ENCODE data around the gene MAP4K2. TPM values are rescaled to one million over a fixed set of nuclear protein-coding genes. Genes with fewer than 3 reads are reported as not detected.

MAP4K2 gene
- total and polyA plus RNA-seq, 9 of the 15 experiments (the other 6 are each of a cell fraction or from before 2014, with no cell fraction given), result 0.13 to 14.5 (median 7.3) TPM

GRCh38 chr11:64814712-64815187 lies 11.7 kb upstream of the MAP4K2 start (continued):
- TF ChIP-seq MLLT1 (IDR thresholded peaks at IDR 0.05), result no peak
- no peak for TF ChIP-seq ZNF75A (CRISPR knock-in tag; IDR thresholded peaks at IDR 0.05)
- TF ChIP-seq EP300 (IDR thresholded peaks at IDR 0.05; ENCODE audit: low read length), result no peak
- TF ChIP-seq MEIS2 (IDR thresholded peaks at IDR 0.05; ENCODE audit: partially characterized antibody), result peak; percentile 80
- TF ChIP-seq ATF3 (IDR thresholded peaks at IDR 0.05), result peak; percentile 71
- no peak for TF ChIP-seq ATF3 (CRISPR knock-in tag; conservative IDR thresholded peaks at IDR 0.05)
- peak; percentile 75; the same call in 1 of the 2 replicates for TF ChIP-seq JUND (IDR thresholded peaks at IDR 0.05; ENCODE audit: borderline replicate concordance, low read depth, low read length)
- peak; percentile 49; the same call in 1 of the 3 replicates for TF ChIP-seq JUND (tag; IDR thresholded peaks at IDR 0.05; ENCODE audit: borderline replicate concordance, low read depth, low read length)
- peak; percentile 52 for TF ChIP-seq DPF2 (IDR thresholded peaks at IDR 0.05)
- no peak for TF ChIP-seq TCF7L2 (IDR thresholded peaks at IDR 0.05; ENCODE audit: low read depth, low read length)
- TF ChIP-seq RCOR1 (IDR thresholded peaks at IDR 0.05; ENCODE audit: borderline replicate concordance in 1 of 2, low read depth in 2 of 2, low read length in 2 of 2), result peak in 1 of 2 experiments; percentile 78; a peak in 2 of 4 replicates
- TF ChIP-seq KLF6 (CRISPR knock-in tag; IDR thresholded peaks at IDR 0.05; ENCODE audit: borderline replicate concordance), result no peak
- TF ChIP-seq KDM1A (IDR thresholded peaks at IDR 0.05), result peak; percentile 86 to 87
- no peak for TF ChIP-seq NFE2L1 (tag; IDR thresholded peaks at IDR 0.05; ENCODE audit: borderline replicate concordance, low read depth)
- TF ChIP-seq ESRRB (CRISPR knock-in tag; IDR thresholded peaks at IDR 0.05; ENCODE audit: borderline replicate concordance), result no peak
- TF ChIP-seq PKNOX1 (IDR thresholded peaks at IDR 0.05), result 0 out of 2 replicates have a peak, but pooled peaks have one; percentile 19
- TF ChIP-seq ZNF449 (CRISPR knock-in tag; IDR thresholded peaks at IDR 0.05), result no peak
- TF ChIP-seq ZNF12 (CRISPR knock-in tag; IDR thresholded peaks at IDR 0.05), result no peak
- no peak for TF ChIP-seq CEBPB (tag; IDR thresholded peaks at IDR 0.05)
- no peak for TF ChIP-seq ZC3H4 (CRISPR knock-in tag; IDR thresholded peaks at IDR 0.05; ENCODE audit: borderline replicate concordance)

Measured in K562 (cell line).